ENCODE results near the gene PSMB5. TPM values are rescaled to one million over a fixed set of nuclear protein-coding genes. Genes with fewer than 3 reads are reported as not detected.

PSMB5 gene
- total RNA-seq, 4 donors from 2014 or later: 135 to 155 (median 145) TPM

GRCh38 chr14:22981876-22982476 is 52.7 kb downstream of the PSMB5 start:
- Histone ChIP-seq H3K4me1 (peaks cover 44 to 66% (median 61%) of the 10 kb centered on the region in 4 donors), H3K36me3 (no peaks in the 10 kb centered on the region), H3K27me3 (peaks cover 0 to 18% (median 0%) of the 10 kb centered on the region in 4 donors), H3K4me3 (peak overlapping the region; percentile 74 to 87 (median 74)), H3K27ac (replicated peaks in 1 of 4) (peak overlapping the region; percentile 75 to 89 (median 83)), H3K9me3 (no peaks in the 10 kb centered on the region)
- 4% methylated on average over 5 of the region's 51 CpGs for WGBS
- intact Hi-C loops (cut with DNase I): loop anchor here (5.0 to 10.0 kb wide), 2 partner anchors 50 to 107 kb away; partner anchors contain the start of gene LRP10
- TF ChIP-seq CTCF (IDR thresholded peaks at IDR 0.05) (no peak), POLR2A (IDR thresholded peaks at IDR 0.05; ENCODE audit: low read depth) (no peak), EP300 (IDR thresholded peaks at IDR 0.05) (no peak), POLR2AphosphoS5 (IDR thresholded peaks at IDR 0.05) (no peak)
- DNase-seq (ENCODE audit: extremely low spot score): no peak

- Histone ChIP-seq H3K4me3 (peak overlapping the region; percentile 74 to 87 (median 74)), H3K27ac (replicated peaks in 1 of 4) (peak overlapping the region; percentile 75 to 89 (median 83)), H3K9me3 (no peaks in the 10 kb centered on the region), H3K4me1 (peaks cover 49 to 72% (median 68%) of the 10 kb centered on the region in 4 donors), H3K27me3 (peaks cover 0 to 18% (median 0%) of the 10 kb centered on the region in 4 donors), H3K36me3 (peaks cover 0 to under 1% (median 0%) of the 10 kb centered on the region in 4 donors)
- no peak for TF ChIP-seq POLR2A (IDR thresholded peaks at IDR 0.05; ENCODE audit: low read depth)
- no peak for TF ChIP-seq POLR2AphosphoS5 (IDR thresholded peaks at IDR 0.05)
- no peak for TF ChIP-seq EP300 (IDR thresholded peaks at IDR 0.05)
- no peak for TF ChIP-seq CTCF (IDR thresholded peaks at IDR 0.05)
- WGBS: 1% methylated on average over 15 of the region's 76 CpGs
- intact Hi-C loops (cut with DNase I): loop anchor here (5.0 to 10.0 kb wide), 2 partner anchors 49 to 106 kb away; partner anchors contain the start of gene LRP10
- DNase-seq (ENCODE audit: extremely low spot score): no peak
These were observed 53.4 kb downstream of the PSMB5 start for GRCh38 chr14:22981090-22981875.

GRCh38 chr14:22980672-22981089 is 54.0 kb downstream of the PSMB5 start:
- Histone ChIP-seq H3K9me3 (no peaks in the 10 kb centered on the region), H3K27me3 (peaks cover 0 to 18% (median 0%) of the 10 kb centered on the region in 4 donors), H3K4me3 (peak overlapping the region; percentile 74 to 87 (median 74)), H3K27ac (replicated peaks in 1 of 4) (peak overlapping the region; percentile 75 to 89 (median 83)), H3K36me3 (peaks cover 0 to 3% (median 0%) of the 10 kb centered on the region in 4 donors), H3K4me1 (peaks cover 49 to 73% (median 69%) of the 10 kb centered on the region in 4 donors)
- DNase-seq (ENCODE audit: extremely low spot score): no peak
- WGBS: 19% methylated on average over 3 of the region's 41 CpGs
- intact Hi-C loops (cut with DNase I): loop anchor here (5.0 to 10.0 kb wide), 2 partner anchors 48 to 106 kb away; partner anchors contain the start of gene LRP10
- TF ChIP-seq EP300 (IDR thresholded peaks at IDR 0.05): no peak
- peak in 1 of 2 donors; percentile 39 for TF ChIP-seq POLR2AphosphoS5 (IDR thresholded peaks at IDR 0.05)

GRCh38 chr14:22979748-22980392 is 54.8 kb downstream of the PSMB5 start:
- H3K27ac ChIP-seq (replicated peaks in 1 of 4): peak overlapping the region; percentile 75 to 89 (median 83)
- 72% methylated on average over 8 of the region's 8 CpGs for WGBS
- no peak for TF ChIP-seq POLR2A (IDR thresholded peaks at IDR 0.05; ENCODE audit: low read depth)
- no peak for TF ChIP-seq EP300 (IDR thresholded peaks at IDR 0.05)
- no peak for TF ChIP-seq CTCF (IDR thresholded peaks at IDR 0.05)
- TF ChIP-seq POLR2AphosphoS5 (IDR thresholded peaks at IDR 0.05): no peak
- H3K4me3 ChIP-seq: peak overlapping the region; percentile 74 to 87 (median 74)
- intact Hi-C loops (cut with DNase I): loop anchor here (5.0 to 10.0 kb wide), 2 partner anchors 48 to 105 kb away; partner anchors contain the start of gene LRP10
- H3K36me3 ChIP-seq: peaks cover 0 to 4% (median 0%) of the 10 kb centered on the region in 4 donors
- no peak for DNase-seq (ENCODE audit: extremely low spot score)
- peaks cover 49 to 73% (median 69%) of the 10 kb centered on the region in 4 donors for H3K4me1 ChIP-seq
- no peaks in the 10 kb centered on the region for H3K9me3 ChIP-seq
- H3K27me3 ChIP-seq: peaks cover 0 to 18% (median 0%) of the 10 kb centered on the region in 4 donors

Data from esophagus muscularis mucosa (tissue), 4 donors.